Right atrium auricular region (tissue), 2 donors: ENCODE measurements around the gene MYO1E. TPM values are rescaled to one million over a fixed set of nuclear protein-coding genes. Genes with fewer than 3 reads are reported as not detected.
"Not testable (repeated sequence)": the region's sequence is repeated elsewhere in the genome, so short reads cannot be mapped to it uniquely, and the experiment has no call there.

Source experiments
- DNase-seq: peaks from one replicate; pipeline ENCODE4 v3.0.0-alpha.2; 2019; ENCODE audit warnings: low spot score
- H3K27ac ChIP-seq, 2 donors: fragments of 200-600 bp; sonication (generic); 1 replicate in 1 of 2; 2 replicates in 1 of 2; pipeline ENCODE4 v1.5.1; 2016 to 2019
- H3K27me3 ChIP-seq, 2 donors: fragments of 200-600 bp; sonication (generic); one replicate each; pipeline versions ENCODE4 v1.5.1 to v1.6.0; 2017 to 2019
- H3K36me3 ChIP-seq: fragments of 200-600 bp; sonication (generic); one replicate; pipeline ENCODE4 v1.5.1; 2016
- H3K4me1 ChIP-seq, 2 donors: fragments of 200-600 bp; sonication (generic); one replicate each; pipeline versions ENCODE4 v1.5.1 to v1.6.0; 2017 to 2019
- H3K4me3 ChIP-seq, 2 donors: fragments of 200-600 bp; sonication (generic); 1 replicate in 1 of 2; 2 replicates in 1 of 2; pipeline ENCODE4 v1.5.1; 2017 to 2019; ENCODE audit warnings: mild to moderate bottlenecking in 1 of 2, moderate library complexity in 1 of 2
- H3K9me3 ChIP-seq, 2 donors: fragments of 200-600 bp; sonication (generic); one replicate each; pipeline ENCODE4 v1.5.1; 2019
- CTCF ChIP-seq, 2 donors: fragments of 200-600 bp; sonication (generic); IDR thresholded peaks; one replicate each; pipeline ENCODE4 v1.5.1; 2019; ENCODE audit warnings: antibody characterized with exemption in 2 of 2
- total RNA-seq, 2 donors: library from RNA; depleted of rRNA; stranded (reverse); fragments of >200 nt; gene quantifications; one replicate each; pipeline ENCODE4 v1.1.0, GENCODE V29; 2016

Gene MYO1E
- total RNA-seq, 2 donors from 2014 or later = 9.6 to 17.2 TPM

- Histone ChIP-seq H3K27ac (no peak overlapping the region), H3K4me3 (no peak overlapping the region), H3K36me3 (no peaks in the 10 kb centered on the region), H3K9me3 (no peaks in the 10 kb centered on the region), H3K27me3 (no peaks in the 10 kb centered on the region), H3K4me1 (no peaks in the 10 kb centered on the region)
- no peak for TF ChIP-seq CTCF (IDR thresholded peaks at IDR 0.05)
- no peak for DNase-seq
Measured at GRCh38 chr15:59339252-59339672, 33.4 kb downstream of the MYO1E start.

GRCh38 chr15:59338414-59338813 is 34.3 kb downstream of the MYO1E start:
- TF ChIP-seq CTCF (IDR thresholded peaks at IDR 0.05) = no peak
- H3K4me1 ChIP-seq = no peaks in the 10 kb centered on the region
- H3K4me3 ChIP-seq = no peak overlapping the region
- H3K27ac ChIP-seq = no peak overlapping the region
- H3K27me3 ChIP-seq = no peaks in the 10 kb centered on the region
- no peaks in the 10 kb centered on the region for H3K9me3 ChIP-seq
- DNase-seq = no peak
- no peaks in the 10 kb centered on the region for H3K36me3 ChIP-seq

- not testable (repeated sequence) for H3K36me3 ChIP-seq, H3K27me3 ChIP-seq, DNase-seq, H3K4me3 ChIP-seq, H3K27ac ChIP-seq, H3K4me1 ChIP-seq, H3K9me3 ChIP-seq
Measured at GRCh38 chr15:59336725-59337124, 35.9 kb downstream of the MYO1E start.

- H3K4me3 ChIP-seq = no peak overlapping the region
- H3K27ac ChIP-seq = no peak overlapping the region
- peaks cover 0 to 4% of the 10 kb centered on the region in 2 donors for H3K4me1 ChIP-seq
- H3K27me3 ChIP-seq = no peaks in the 10 kb centered on the region
- H3K9me3 ChIP-seq = no peaks in the 10 kb centered on the region
- no peaks in the 10 kb centered on the region for H3K36me3 ChIP-seq
- TF ChIP-seq CTCF (IDR thresholded peaks at IDR 0.05) = no peak
- no peak for DNase-seq
Measured at GRCh38 chr15:59335207-59335786, 37.4 kb downstream of the MYO1E start.

- no peak for DNase-seq
- Histone ChIP-seq H3K27ac (no peak overlapping the region), H3K4me1 (peaks cover 0 to 8% of the 10 kb centered on the region in 2 donors), H3K9me3 (no peaks in the 10 kb centered on the region), H3K4me3 (no peak overlapping the region), H3K27me3 (no peaks in the 10 kb centered on the region), H3K36me3 (no peaks in the 10 kb centered on the region)
- no peak for TF ChIP-seq CTCF (IDR thresholded peaks at IDR 0.05)
Measured at GRCh38 chr15:59334076-59334415, 38.6 kb downstream of the MYO1E start.

GRCh38 chr15:59333401-59334075 is 39.1 kb downstream of the MYO1E start:
- H3K4me3 ChIP-seq = no peak overlapping the region
- H3K9me3 ChIP-seq = no peaks in the 10 kb centered on the region
- no peak for TF ChIP-seq CTCF (IDR thresholded peaks at IDR 0.05)
- no peak overlapping the region for H3K27ac ChIP-seq
- H3K36me3 ChIP-seq = no peaks in the 10 kb centered on the region
- H3K27me3 ChIP-seq = no peaks in the 10 kb centered on the region
- DNase-seq = no peak
- H3K4me1 ChIP-seq = peaks cover 0 to 10% of the 10 kb centered on the region in 2 donors
